GM19467 (cell line): ENCODE data around the gene MAPK10.
"Not testable (repeated sequence)": the region's sequence is repeated elsewhere in the genome, so short reads cannot be mapped to it uniquely, and the experiment has no call there.

Experiments
- ATAC-seq: cut with Tn5 transposase; IDR thresholded peaks from one replicate; pipeline ENCODE4 v1.9.1; 2021; ENCODE audit warnings: mild to moderate bottlenecking, moderate library complexity; ENCODE audit not compliant: unreplicated experiment

MAPK10 gene

DNA sequence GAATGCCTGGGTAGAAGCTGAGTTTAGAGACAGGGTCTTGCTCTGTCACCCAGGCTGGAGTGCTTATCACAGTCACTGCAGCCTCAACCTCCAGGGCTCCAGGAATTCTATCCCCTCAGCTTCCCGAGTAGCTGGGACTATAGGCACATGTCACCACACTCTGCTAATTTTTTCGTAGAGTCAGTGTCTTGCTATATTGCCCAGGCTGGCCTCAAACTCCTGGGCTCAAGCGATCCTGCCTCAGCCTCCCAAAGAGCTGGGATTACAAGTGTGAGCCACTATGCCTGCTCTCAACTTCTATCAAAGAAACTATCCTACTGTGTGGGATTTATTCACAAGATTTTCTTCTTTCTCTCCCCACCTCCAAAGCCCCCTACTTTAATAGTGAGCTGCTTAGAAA lies 15.7 kb downstream of the MAPK10 start:
- ATAC-seq, result no peak

GRCh38 chr4:86338989-86339388 lies 20.9 kb downstream of the MAPK10 start:
- ATAC-seq, result no peak

- no peak for ATAC-seq
Observed at GRCh38 chr4:86338521-86338920, 21.3 kb downstream of the MAPK10 start.

DNA sequence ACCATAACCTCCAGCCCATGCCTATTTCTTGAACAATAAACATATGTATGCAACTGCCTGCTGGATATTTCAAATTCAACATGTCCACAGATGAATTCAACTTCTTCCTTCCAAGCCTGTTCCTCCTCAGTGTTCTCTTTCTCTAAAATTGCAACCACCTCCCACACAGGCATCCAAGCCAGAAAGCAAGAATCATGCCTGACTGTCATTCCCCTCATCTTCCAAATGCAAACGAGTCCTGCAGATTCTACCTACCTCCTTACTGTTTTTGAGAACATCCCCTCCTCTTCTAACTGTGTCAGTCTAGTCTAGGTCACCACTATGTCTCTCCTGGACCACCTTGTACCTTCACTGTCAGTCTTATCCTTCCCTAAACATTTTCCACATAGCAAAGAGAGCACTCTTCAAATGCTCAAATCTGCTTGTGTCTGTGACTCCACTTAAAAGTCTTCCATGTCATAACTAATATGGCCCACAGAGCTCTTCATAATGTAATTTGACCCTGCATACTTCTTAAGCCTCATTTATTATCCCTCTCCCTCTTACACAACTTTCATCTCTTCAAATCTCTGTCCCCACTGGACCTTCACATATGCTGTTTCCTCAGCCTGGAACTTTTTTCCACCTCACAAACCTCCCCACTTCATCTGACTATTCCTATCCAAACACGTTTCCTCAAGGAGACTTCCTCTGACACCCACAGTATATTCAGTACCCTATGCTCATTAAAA lies 25.7 kb downstream of the MAPK10 start:
- no peak for ATAC-seq

- no peak for ATAC-seq
Observed at GRCh38 chr4:86333236-86333635, 26.6 kb downstream of the MAPK10 start.

DNA sequence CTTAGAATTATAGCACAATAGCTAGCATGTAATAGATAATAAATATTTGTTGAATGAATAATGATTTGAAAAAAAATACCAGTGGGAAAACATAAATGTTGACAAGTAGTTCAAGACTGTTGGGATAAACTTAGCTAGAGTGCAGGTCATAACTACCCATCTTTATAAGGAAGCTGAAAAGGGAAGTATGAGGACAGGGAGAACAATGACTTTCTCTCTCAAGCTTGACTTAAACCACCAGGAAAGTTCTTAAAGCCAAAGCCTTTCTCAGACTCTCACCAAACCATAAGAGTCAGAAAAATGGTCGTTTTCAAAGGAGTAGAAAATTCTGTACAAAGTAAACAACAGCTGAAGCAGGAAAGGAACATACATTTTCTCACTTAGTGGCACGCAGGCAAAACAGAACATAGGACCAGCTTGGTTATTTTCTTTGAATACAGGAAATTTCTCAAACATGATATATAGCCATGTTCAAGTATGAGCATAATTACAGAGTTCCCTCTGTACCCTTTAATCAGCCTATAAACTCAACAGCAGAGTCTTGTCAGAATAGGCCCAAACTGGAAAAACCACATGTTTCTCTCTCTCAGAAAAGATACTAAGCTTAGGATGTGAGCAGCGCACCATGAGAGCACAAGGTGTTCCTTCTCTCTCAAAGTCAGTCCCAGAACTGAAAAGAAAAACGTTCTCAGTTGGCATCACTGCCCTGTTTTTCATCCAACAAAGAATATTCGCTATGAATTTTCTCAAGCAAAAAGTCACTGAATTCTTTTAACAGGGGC lies 28.7 kb downstream of the MAPK10 start:
- no peak for ATAC-seq

DNA sequence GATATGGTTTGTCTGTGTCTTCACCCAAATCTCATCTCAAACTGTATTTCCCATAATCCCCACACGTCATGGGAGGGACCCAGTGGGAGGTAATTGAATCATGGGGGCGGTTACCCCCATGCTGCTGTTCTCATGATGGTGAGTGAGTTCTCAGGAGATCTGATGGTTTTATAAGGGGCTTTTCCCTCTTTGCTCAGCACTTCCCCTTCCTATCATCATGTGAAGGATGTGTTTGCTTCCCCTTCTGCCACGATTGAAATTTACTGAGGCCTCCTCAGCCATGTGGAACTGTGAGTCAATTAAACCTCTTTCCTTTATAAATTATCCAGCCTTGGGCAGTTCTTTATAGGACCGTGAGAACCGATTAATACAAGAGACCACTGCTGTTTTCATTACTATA lies 29.4 kb downstream of the MAPK10 start:
- ATAC-seq, result not testable (repeated sequence)

- no peak for ATAC-seq
Observed at GRCh38 chr4:86329431-86329830, 30.4 kb downstream of the MAPK10 start.

DNA sequence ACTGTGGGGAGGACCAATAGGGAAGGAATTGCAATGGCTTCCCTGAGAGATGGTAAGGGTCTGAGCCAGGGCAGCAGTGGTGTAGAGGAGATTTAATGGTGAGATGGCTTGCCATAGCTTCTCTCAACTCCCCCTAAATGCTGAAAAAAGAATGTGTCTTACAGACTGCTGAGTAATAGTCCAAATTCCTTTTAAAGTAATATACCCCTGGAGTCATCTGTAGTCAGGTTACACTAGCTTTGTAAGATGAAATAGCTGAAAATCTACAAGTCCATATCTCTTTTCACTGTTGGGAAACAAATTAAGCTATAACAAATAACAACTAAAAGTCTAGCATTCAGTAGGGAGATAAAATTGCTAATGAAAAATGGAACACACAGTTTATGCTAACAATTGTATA lies 33.5 kb downstream of the MAPK10 start:
- ATAC-seq, result no peak

DNA sequence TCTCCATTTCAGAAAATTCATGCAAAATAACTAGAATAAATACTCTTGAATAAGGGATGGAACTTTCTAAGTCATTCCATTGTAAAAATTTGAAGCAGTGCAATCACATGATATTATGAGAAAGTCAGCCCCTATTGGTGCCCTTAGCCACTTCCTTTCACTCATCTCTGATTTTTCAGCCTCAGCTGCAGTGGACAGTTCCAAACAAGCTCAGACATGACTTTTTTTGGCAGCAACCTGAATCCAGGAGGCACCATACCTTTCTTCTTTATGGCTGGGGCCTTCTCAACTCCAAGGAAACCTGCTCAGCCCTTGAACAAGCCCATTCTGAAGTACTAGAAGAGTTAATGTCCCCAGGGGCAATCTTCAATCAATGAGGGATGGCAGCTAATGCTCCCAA lies 40.5 kb downstream of the MAPK10 start:
- ATAC-seq, result no peak

DNA sequence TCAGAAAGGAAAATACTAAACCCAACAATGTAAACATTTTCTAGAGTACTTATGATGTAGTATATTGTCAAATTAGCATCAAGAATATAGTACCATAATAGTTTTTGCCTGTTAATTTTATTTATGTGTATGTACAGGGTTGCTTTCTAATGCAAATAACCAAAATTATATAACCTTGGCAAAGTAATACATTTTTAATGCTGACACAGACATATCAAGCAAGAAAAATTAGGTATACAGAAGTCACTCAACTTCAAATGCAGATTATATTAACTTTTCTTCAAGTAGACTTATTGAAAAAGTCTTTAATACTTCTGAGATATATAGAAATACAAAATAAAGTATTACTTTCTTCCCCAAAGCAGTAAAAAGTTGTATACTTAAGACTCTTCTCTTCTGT lies 44.3 kb downstream of the MAPK10 start:
- no peak for ATAC-seq

GRCh38 chr4:86313656-86314055 lies 46.2 kb downstream of the MAPK10 start:
- no peak for ATAC-seq

GRCh38 chr4:86307432-86307831 lies 52.4 kb downstream of the MAPK10 start:
- ATAC-seq, result no peak

DNA sequence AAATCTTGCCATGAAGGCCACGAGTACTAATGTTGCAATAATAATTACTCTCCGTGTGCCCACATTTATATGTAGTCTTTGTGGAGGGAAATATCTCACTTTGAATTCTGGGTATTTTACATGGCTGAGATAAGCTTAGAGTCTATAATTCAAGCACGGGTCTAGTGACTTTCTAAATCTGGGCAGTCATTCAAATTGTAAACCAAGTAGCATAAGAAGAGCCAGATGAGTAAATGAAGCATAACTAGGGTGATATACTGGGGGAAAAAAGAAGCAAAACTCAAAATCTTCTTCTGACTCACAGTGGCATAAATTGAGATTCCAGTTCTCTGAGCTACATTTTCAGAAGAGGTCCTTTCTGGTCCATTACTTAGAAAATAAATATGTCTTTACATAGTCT lies 53.0 kb downstream of the MAPK10 start:
- no peak for ATAC-seq

GRCh38 chr4:86302830-86303229 lies 57.0 kb downstream of the MAPK10 start:
- no peak for ATAC-seq

DNA sequence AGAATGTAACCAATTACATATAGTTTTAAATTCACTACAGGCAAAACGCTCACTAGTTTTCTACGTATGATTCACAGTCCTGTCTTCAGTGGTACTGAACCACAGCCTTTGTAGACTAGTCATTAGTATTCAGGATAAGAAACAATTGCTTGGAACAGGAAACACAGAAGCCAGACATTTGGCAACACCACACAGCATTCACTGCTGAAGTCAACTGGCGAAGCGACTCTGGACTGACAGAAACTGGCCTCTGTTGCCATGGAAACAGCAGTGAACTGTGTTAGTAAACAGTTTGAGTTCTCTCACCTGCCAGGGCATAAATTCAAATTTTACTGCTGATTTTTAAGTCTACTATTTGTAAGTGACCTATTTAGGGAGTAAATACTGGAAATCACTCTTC lies 57.6 kb downstream of the MAPK10 start:
- ATAC-seq, result no peak

- no peak for ATAC-seq
Observed at GRCh38 chr4:86300516-86300915, 59.3 kb downstream of the MAPK10 start.

GRCh38 chr4:86296865-86297264 lies 63.0 kb downstream of the MAPK10 start:
- ATAC-seq, result no peak

GRCh38 chr4:86294883-86295282 lies 65.0 kb downstream of the MAPK10 start:
- no peak for ATAC-seq

DNA sequence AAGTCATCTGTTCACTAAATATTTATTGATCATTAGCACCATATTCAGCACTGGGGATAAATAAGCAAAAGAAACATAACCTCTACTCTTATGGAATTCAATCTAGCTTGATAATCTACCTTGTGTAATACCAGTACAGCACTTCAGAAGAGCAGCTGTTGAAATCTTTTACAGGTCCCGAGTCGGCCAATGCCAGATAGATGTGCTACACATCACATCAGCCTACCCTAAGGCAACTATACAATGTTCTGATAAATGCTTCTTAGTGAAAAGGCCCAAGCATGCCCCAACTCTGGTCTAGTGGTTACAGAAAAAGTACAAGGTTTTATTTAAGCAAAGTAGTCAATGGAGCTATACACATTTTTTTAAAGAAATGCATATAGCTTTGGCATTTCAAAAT lies 68.7 kb downstream of the MAPK10 start:
- no peak for ATAC-seq

DNA sequence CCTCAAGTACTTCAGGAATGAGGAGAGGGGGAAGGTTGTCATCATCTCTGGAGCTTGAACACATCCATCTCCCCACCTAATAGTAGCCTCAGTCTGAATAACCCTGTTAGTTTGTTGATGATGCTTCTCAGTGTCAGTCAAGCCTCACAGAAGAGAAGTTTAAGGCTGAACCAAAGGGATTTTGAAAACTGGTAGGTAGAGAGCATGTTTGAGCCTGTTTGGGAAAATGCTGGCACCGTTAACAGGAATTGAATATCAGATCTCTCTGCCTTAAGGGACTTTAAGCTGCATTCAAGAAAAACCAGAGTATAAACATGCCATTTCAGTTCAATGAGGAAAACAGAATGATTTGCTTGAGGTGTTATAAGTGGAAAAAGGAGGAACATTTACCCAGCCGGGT lies 73.1 kb downstream of the MAPK10 start:
- no peak for ATAC-seq

DNA sequence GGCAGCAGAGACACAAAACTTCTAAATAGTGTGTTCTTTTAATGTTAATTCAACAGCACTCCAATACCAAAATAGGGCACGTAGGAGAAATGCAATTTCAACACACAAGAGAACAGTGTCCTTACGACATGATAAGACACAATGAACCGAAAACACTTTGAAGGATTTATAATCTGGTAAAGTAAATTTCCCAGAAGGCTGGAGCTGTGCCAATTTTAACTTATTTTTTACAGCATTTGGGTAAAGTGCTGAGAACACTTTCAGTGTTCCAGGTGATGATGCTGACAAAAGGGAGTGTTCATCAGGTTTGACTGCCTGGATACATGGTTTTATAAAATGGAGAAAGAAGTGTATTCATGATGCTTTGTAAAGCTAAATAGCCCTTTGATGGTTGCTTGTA lies 76.5 kb downstream of the MAPK10 start:
- ATAC-seq, result no peak

DNA sequence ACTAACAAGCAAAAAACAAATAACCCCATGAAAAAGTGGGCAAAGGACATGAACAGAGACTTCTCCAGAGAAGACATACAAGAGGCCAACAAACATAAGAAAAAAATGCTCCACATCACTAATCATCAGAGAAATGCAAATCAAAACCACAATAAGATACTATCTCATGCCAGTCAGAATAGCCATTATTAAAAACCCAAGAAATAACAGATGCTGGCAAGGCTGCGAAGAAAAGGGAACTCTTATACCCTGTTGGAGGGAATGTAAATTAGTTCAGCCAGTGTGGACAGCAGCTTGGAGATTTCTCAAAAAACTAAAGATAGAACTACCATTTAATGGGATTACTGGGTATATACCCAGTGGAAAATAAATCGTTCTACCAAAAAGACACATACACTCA lies 79.6 kb downstream of the MAPK10 start:
- ATAC-seq, result no peak
